LNCAP (cell line): Measurements from ENCODE around the gene ELK1.

ENCODE experiments used
- CTCF ChIP-seq: fragments of 450-650 bp; IDR thresholded peaks from 2 replicates; pipeline ENCODE4 v1.5.1; 2017; ENCODE audit warnings: mild to moderate bottlenecking

The ELK1 gene

DNA sequence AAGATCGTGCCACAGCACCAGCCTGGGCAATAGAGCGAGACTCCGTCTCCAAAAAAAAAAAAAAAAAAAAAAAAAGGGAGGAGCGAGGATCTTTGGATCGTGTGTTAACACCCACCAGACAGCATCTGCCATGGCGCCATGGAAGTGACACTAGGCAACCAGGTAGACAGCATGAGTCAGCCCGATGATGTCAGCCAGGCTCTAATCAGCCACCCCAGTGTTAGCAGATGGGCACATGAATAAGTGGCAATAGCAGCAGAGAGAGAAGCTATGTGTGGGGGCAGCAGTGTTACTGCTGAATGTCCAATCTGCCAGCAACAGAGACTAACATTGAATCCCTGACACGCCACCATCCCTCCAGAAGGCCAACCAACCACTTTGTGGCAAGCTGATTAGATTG, 37.3 kb downstream of the ELK1 start:
- no peak for TF ChIP-seq CTCF

DNA sequence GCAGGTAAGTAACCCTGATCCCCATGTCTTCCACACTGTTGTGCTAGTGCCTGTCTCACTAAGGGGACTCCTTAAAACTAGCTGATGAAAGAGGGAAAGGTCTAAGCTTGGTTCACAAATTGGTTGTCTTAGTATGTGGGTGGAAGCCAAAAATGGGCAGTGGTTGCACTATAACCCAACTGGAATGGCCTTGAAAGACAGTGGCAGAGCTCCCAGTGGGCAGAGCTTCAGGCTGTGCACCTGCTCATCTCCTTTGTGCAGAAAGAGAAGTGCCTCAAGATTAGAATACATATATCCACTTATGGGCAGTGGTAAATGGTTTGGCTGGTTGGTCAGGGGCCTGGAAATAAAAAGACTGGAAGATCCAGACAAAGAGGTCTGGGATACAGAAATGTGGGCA, 37.9 kb downstream of the ELK1 start:
- TF ChIP-seq CTCF: no peak

DNA sequence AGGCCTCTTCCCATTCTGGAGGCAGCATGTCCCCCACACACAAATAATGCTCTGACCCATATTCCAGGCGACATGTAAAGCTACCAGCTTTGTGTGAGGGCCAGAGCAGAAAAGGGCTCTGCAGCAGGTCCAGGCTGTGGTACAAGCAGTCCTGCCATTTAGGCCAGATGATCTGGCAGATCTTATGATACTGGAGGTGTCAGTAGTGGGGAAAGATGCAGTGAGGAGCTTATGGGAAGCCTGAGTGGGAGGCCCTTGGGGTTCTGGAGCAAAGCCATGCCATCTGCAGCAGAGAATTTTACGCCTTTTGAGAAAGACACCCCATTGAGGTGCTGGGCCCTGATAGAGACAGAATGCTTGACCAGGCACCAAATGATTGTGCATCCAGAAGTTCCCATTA, 38.4 kb downstream of the ELK1 start:
- TF ChIP-seq CTCF: no peak

GRCh38 chrX:47611489-47611888, 38.9 kb downstream of the ELK1 start:
- TF ChIP-seq CTCF: no peak

DNA sequence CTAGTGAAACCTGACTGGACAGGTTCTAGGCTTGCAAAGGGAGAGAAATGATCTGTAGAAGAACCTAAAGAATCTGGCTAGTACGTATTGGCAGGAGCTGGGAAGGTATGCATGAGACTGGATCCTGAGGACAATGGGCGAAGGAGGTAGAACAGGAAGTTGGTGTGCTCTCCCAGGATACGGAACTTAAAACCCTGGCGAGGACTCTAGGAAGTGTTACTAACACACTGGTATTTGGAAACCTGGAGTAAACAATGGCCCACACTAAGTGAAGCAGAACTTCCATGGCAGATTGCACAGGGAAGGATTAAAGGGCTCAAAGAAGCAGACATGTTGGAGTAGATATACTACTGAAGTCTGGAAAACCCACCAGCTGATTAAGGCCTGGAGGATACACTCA, 39.9 kb downstream of the ELK1 start:
- no peak for TF ChIP-seq CTCF

GRCh38 chrX:47608130-47608810, 42.1 kb downstream of the ELK1 start:
- no peak for TF ChIP-seq CTCF

DNA sequence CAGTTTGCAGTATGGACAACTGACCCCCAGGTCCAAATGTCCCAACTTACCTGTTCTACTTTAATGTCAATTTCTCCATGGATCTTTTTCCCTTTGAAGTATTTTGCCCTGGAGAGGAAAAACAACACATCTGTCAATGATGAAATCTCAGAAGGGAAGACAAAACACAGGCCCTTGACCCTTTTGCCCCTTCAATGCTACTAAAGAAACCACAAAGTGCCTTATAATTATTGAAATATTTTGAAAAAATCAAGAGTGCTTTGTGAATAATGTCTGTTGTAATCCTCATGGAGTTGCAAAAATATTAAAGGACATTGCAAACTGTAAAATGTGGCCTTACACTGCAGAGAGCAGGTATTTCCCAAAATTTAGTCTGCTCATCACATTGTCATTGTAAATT, 43.3 kb downstream of the ELK1 start:
- no peak for TF ChIP-seq CTCF

- TF ChIP-seq CTCF: no peak
These were observed 45.3 kb downstream of the ELK1 start for GRCh38 chrX:47605024-47605423.
